AG10803 (cell line): ENCODE measurements around the gene ADH4.

Source experiments
- DNase-seq: peaks from one replicate; pipeline ENCODE4 v3.0.0; 2010; ENCODE audit warnings: low read depth
- H3K4me3 ChIP-seq: 2 replicates; pipeline ENCODE4 v1.5.1; 2011; ENCODE audit warnings: mild to moderate bottlenecking, low read length, control low read depth
- TF ChIP-seq, protein P1 (sequence below): conservative IDR thresholded peaks from 2 replicates; pipeline ENCODE4 v1.5.1; 2011; ENCODE audit warnings: mild to moderate bottlenecking, low read length, control low read depth, inconsistent platforms

Gene ADH4

DNA sequence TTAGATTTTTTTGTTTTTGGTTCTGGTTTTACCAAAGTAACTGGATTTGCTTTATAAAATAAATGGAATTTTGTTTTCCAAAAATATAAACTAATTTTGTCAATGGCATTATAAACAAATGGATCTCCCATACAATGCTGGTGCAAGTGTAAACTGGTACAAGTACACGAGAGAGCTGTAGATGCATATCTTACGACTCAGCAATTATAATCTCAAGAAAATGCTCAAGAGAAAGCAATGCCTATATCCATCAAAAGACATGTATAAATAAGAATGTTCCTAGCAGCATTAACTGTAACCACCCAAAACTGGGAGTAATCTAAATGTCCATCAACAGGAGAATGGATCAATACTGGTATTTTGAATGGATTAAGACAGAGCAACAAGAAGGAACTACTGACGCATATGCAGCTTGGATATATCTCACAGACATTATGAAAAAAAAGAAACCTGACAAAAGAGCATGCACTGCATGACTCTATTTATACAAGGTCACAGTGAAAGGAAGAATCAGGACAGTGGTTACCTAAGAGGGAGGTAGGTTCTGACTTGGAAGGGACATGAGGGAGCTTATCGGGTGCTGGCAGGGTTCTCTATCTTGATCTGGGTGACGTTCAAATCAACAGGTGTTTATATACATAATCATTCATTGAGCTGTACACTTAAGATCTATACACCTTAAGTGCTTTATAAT is 65.0 kb downstream of the ADH4 start:
- DNase-seq = no peak
- TF ChIP-seq, protein P1, sequence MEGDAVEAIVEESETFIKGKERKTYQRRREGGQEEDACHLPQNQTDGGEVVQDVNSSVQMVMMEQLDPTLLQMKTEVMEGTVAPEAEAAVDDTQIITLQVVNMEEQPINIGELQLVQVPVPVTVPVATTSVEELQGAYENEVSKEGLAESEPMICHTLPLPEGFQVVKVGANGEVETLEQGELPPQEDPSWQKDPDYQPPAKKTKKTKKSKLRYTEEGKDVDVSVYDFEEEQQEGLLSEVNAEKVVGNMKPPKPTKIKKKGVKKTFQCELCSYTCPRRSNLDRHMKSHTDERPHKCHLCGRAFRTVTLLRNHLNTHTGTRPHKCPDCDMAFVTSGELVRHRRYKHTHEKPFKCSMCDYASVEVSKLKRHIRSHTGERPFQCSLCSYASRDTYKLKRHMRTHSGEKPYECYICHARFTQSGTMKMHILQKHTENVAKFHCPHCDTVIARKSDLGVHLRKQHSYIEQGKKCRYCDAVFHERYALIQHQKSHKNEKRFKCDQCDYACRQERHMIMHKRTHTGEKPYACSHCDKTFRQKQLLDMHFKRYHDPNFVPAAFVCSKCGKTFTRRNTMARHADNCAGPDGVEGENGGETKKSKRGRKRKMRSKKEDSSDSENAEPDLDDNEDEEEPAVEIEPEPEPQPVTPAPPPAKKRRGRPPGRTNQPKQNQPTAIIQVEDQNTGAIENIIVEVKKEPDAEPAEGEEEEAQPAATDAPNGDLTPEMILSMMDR = no peak
- H3K4me3 ChIP-seq = no peak overlapping the region

DNA sequence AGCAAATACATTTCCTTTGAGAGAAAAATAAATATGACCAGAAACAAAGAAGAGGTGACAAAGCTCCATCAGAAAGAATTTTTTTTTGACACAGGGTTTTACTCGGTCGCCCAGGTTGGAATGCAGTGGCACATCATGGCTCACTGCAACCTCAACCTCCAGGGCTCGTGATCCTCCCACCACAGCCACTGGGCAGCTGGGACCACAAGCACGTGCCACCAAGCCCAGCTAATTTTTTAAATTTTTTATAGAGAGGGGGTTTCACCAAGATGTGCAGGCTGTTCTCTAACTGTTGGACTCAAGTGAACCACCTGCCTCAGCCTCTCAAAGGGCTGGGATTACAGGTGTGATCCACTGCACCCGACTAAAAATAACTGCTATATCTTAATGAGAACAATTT is 65.8 kb downstream of the ADH4 start:
- no peak overlapping the region for H3K4me3 ChIP-seq
- TF ChIP-seq, protein P1 = no peak
- no peak for DNase-seq

DNA sequence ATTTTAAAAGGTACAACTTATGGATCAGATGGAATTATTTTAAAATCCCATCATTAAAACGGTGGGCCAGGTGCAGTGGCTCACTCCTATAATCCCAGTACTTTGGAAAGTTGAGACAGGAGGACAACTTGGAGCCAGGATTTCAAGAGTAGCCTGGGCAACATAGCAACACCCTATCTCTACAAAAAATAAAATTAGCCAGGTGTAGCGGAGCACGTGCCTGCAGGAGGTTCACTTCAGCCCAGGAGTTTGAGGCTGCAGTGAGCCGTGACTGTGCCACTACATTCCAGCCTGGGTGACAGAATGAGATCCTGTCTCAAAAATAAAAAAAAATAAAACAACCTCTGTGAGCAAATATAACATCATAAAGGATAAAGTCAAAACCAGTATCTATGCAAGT is 66.9 kb downstream of the ADH4 start:
- DNase-seq = no peak
- TF ChIP-seq, protein P1 = no peak
- no peak overlapping the region for H3K4me3 ChIP-seq

DNA sequence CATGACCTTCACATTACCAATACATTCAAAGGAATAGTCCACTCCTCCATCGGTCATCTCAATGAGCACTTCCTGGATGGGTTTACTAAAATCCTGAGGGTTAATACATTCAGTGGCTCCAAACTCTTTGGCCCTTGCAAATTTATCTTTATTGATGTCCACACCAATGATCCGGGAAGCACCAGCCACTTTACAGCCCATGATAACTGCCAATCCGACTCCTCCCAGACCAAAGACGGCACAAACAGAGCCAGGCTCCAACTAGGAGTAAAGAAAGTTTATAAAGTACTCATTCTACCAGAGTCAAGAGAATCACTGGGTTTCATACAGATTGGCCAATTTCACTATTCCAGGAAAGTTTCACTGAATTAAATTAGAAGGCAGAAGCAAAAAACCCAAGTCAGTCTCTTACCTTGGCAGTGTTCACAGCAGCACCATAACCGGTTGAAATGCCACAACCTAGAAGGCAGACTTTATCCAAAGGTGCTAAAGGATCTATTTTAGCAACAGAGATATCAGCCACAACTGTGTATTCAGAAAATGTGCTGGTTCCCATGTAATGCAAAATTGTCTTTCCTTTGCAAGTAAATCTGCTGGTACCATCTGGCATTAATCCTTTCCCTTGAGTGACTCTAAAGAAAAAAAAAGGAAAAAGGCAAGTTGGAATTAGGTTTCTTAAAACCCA is 67.7 kb downstream of the ADH4 start:
- no peak overlapping the region for H3K4me3 ChIP-seq
- DNase-seq = no peak
- TF ChIP-seq, protein P1 = no peak

DNA sequence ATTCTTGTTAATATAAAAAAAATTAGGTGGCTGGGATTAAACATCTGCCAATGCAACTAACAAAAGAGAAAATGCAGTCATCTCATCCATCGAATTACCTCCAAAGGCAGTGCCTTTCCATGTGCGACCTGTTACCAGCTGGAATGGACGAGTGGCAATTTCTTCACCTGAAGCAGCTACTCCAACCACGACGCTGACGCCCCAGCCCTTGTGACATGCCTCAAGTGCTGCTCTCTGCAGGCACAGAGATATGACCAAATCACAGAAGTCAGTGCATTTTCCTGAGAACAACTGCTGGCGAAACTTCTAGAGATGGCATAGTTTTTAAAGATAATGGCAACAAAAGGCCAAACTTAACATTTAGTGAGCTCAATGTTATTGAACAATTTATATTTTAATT is 69.3 kb downstream of the ADH4 start:
- DNase-seq = no peak
- H3K4me3 ChIP-seq = no peak overlapping the region
- TF ChIP-seq, protein P1 = no peak
